K562 (cell line): ENCODE data around the gene PGPEP1. TPM values are rescaled to one million over a fixed set of nuclear protein-coding genes. Genes with fewer than 3 reads are reported as not detected.

Experiments used
- ARNT ChIP-seq, 2 experiments: fragments of 450-650 bp; IDR thresholded peaks; 2 replicates each; pipeline ENCODE4 v1.6.1; 2016; ENCODE audit warnings: mild to moderate bottlenecking in 1 of 2
- BRD9 ChIP-seq: fragments of 450-650 bp; IDR thresholded peaks from 2 replicates; pipeline ENCODE4 v1.6.1; 2018; ENCODE audit warnings: low read depth; ENCODE audit not compliant: partially characterized antibody
- CBX8 ChIP-seq: fragments of 200-600 bp; sonication (generic); IDR thresholded peaks from 2 replicates; pipeline ENCODE4 v1.6.1; 2012; ENCODE audit warnings: borderline replicate concordance, mixed run types, low read depth, mild to moderate bottlenecking, moderate library complexity, mixed read lengths, low read length, control low read depth, inconsistent platforms; ENCODE audit not compliant: poor library complexity, severe bottlenecking; ENCODE audit errors: extremely low read depth
- E2F1 ChIP-seq: sonication (generic); formaldehyde crosslinking; IDR thresholded peaks from 2 replicates; pipeline ENCODE4 v1.8.1; 2023; ENCODE audit warnings: mild to moderate bottlenecking, missing genetic modification reagents, moderate library complexity
- GATAD2A ChIP-seq: fragments of 450-650 bp; IDR thresholded peaks from 2 replicates; pipeline ENCODE4 v1.6.1; 2017
- GTF2E2 ChIP-seq: fragments of 200-800 bp; sonication (Bioruptor generic); IDR thresholded peaks from 2 replicates; pipeline ENCODE4 v1.6.1; 2016; ENCODE audit warnings: missing genetic modification characterization, missing compliant biosample characterization
- IRF1 ChIP-seq: sonication (generic); formaldehyde crosslinking; IDR thresholded peaks from 2 replicates; pipeline ENCODE4 v1.8.0; 2022; ENCODE audit warnings: missing genetic modification reagents, mild to moderate bottlenecking, borderline replicate concordance
- KHSRP ChIP-seq: fragments of 450-650 bp; IDR thresholded peaks from 2 replicates; pipeline ENCODE4 v1.6.1; 2017
- KLF1 ChIP-seq: fragments of 450-650 bp; IDR thresholded peaks from 2 replicates; pipeline ENCODE4 v1.6.1; 2016; ENCODE audit warnings: missing genetic modification characterization, missing compliant biosample characterization
- MAX ChIP-seq: sonication (generic); formaldehyde crosslinking; IDR thresholded peaks from 2 replicates; pipeline ENCODE4 v1.9.0; 2022; ENCODE audit warnings: mild to moderate bottlenecking, missing genetic modification reagents
- MBD1 ChIP-seq: fragments of 250-450 bp; sonication (Bioruptor Pico); IDR thresholded peaks from 2 replicates; pipeline ENCODE4 v1.8.0; 2022; ENCODE audit warnings: inconsistent platforms
- NFATC3 ChIP-seq: fragments of 450-650 bp; IDR thresholded peaks from 2 replicates; pipeline ENCODE4 v1.6.1; 2017; ENCODE audit warnings: mild to moderate bottlenecking
- POLR2A ChIP-seq: fragments of 450-650 bp; conservative IDR thresholded peaks from 2 replicates; pipeline ENCODE4 v1.6.1; 2016
- SMAD4 ChIP-seq: fragments of 250-450 bp; sonication (Bioruptor Pico); conservative IDR thresholded peaks from 2 replicates; pipeline ENCODE4 v1.8.0; 2021; ENCODE audit warnings: inconsistent platforms, mild to moderate bottlenecking, moderate library complexity
- TOE1 ChIP-seq, 2 experiments: fragments of 450-650 bp in 1 of 2; sonication (generic) in 1 of 2; formaldehyde crosslinking in 1 of 2; IDR thresholded peaks; 2 replicates each; pipeline versions ENCODE4 v1.7.1 to v1.8.0; 2016 to 2022; ENCODE audit warnings: borderline replicate concordance in 2 of 2, mild to moderate bottlenecking in 2 of 2, antibody characterized with exemption in 1 of 2, inconsistent platforms in 1 of 2, low read depth in 1 of 2, missing genetic modification reagents in 1 of 2, moderate library complexity in 1 of 2
- ZC3H4 ChIP-seq: sonication (generic); formaldehyde crosslinking; IDR thresholded peaks from 2 replicates; pipeline ENCODE4 v1.9.0; 2021; ENCODE audit warnings: missing genetic modification reagents, borderline replicate concordance
- ZNF143 ChIP-seq: sonication (generic); formaldehyde crosslinking; IDR thresholded peaks from 2 replicates; pipeline ENCODE4 v1.9.0; 2022; ENCODE audit warnings: mild to moderate bottlenecking, missing genetic modification reagents
- ZNF24 ChIP-seq: fragments of 450-650 bp; IDR thresholded peaks from 2 replicates; pipeline ENCODE4 v1.6.1; 2016
- ZNF253 ChIP-seq: fragments of 250-450 bp; sonication (Bioruptor Pico); conservative IDR thresholded peaks from 2 replicates; pipeline ENCODE4 v1.6.1; 2021; ENCODE audit warnings: mild to moderate bottlenecking
- ZNF778 ChIP-seq: fragments of 450-650 bp; formaldehyde crosslinking; IDR thresholded peaks from 2 replicates; pipeline ENCODE4 v1.4.0; 2020; ENCODE audit warnings: mild to moderate bottlenecking, moderate library complexity
- polyA plus RNA-seq, 8 experiments: library from polyadenylated mRNA; depleted of rRNA in 4 of 8; stranded (reverse) in 5 of 8; unstranded in 3 of 8; fragments of >200 nt; fragmentation: Nextera tagmentation in 2 of 8; fragmentation: Illumina TruSeq in 1 of 8; extraction: Ambion mirVana in 2 of 8; extraction: Trizol in 1 of 8; gene quantifications; 2 replicates each; pipeline versions ENCODE4 v1.2.1 to v1.2.3, GENCODE V29; 2011 to 2014; ENCODE audit warnings: inconsistent platforms in 1 of 8, missing spikeins in 1 of 8
- total RNA-seq, 7 experiments: library from RNA; depleted of rRNA in 6 of 7; stranded (reverse); fragments of >200 nt in 6 of 7; fragmentation: Illumina TruSeq in 2 of 7; extraction: Trizol in 2 of 7; gene quantifications; 2 replicates each; pipeline versions ENCODE4 v1.2.1 to v1.2.3, GENCODE V29; 2011 to 2021; ENCODE audit warnings: low replicate concordance in 1 of 7
- TF ChIP-seq, protein P1 (sequence below): sonication (generic); formaldehyde crosslinking; IDR thresholded peaks from 2 replicates; pipeline ENCODE4 v1.8.1; 2023; ENCODE audit warnings: mild to moderate bottlenecking, missing genetic modification reagents
- TF ChIP-seq, protein P2 (sequence below): sonication (generic); formaldehyde crosslinking; IDR thresholded peaks from 2 replicates; pipeline ENCODE4 v1.9.0; 2022; ENCODE audit warnings: mild to moderate bottlenecking, missing genetic modification reagents

PGPEP1 gene
- total and polyA plus RNA-seq, 9 of the 15 experiments (the other 6 are each of a cell fraction or from before 2014, with no cell fraction given) = 10.0 to 69.6 (median 33.5) TPM

DNA sequence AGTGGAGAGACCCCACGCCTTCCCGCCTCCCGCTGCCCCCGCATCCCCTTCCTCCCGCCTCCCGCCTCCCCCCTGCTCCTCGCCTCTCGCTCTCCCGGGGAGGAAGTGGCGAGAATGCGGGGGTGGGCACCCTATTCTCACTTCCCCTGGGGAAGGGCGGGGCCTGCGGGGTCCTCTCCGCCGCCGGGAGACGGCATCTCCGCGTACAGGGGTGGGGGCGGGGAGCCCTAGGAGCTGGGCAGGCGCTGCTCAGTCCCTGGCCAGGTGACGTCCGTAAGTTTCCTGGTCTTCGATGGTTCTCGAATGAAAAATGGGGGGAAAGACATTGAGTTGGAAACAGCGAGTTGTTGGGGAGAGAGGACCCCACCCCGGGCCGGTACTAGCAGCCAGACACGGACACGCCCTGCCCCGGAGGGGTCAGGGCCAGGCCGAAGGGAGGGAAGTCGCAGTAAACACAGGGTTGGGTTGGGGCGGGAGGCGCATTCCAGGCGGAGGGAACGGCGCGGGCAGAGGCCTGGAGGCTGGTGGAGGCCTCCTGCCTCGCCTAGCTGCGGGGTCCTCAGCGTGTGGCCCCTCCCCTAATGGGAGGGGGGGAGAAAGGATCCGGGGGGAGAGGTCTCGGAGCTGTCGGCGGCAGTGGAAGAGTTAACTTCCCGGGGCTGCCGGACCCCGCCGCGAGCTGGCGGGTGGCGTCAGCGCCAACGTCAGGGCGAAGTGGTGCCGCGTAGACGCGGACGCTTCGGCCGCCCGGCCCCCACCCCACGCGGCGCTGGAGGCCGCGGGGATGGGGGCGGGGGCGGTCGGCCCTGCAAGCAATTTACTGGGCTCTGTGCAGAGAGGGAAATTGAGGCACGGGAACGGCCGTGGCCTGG is 48.6 kb upstream of the PGPEP1 start (continued):
- no peak for TF ChIP-seq E2F1 (CRISPR knock-in tag)
- TF ChIP-seq ZNF778 (CRISPR knock-in tag) = no peak
- TF ChIP-seq CBX8 = no peak
- peak; percentile 95 for TF ChIP-seq GTF2E2 (tag)
- TF ChIP-seq, protein P1, sequence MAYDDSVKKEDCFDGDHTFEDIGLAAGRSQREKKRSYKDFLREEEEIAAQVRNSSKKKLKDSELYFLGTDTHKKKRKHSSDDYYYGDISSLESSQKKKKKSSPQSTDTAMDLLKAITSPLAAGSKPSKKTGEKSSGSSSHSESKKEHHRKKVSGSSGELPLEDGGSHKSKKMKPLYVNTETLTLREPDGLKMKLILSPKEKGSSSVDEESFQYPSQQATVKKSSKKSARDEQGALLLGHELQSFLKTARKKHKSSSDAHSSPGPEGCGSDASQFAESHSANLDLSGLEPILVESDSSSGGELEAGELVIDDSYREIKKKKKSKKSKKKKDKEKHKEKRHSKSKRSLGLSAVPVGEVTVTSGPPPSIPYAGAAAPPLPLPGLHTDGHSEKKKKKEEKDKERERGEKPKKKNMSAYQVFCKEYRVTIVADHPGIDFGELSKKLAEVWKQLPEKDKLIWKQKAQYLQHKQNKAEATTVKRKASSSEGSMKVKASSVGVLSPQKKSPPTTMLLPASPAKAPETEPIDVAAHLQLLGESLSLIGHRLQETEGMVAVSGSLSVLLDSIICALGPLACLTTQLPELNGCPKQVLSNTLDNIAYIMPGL = no peak
- peak; percentile 84 for TF ChIP-seq KLF1 (tag)
- TF ChIP-seq, protein P2, sequence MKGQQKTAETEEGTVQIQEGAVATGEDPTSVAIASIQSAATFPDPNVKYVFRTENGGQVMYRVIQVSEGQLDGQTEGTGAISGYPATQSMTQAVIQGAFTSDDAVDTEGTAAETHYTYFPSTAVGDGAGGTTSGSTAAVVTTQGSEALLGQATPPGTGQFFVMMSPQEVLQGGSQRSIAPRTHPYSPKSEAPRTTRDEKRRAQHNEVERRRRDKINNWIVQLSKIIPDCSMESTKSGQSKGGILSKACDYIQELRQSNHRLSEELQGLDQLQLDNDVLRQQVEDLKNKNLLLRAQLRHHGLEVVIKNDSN = no peak; the same call in 1 of the 2 replicates
- TF ChIP-seq KHSRP = no peak
- TF ChIP-seq MBD1 (CRISPR knock-in tag) = no peak
- no peak for TF ChIP-seq ZNF143 (CRISPR knock-in tag)
- no peak for TF ChIP-seq NFATC3
- TF ChIP-seq BRD9 = peak; percentile 65
- TF ChIP-seq MAX (CRISPR knock-in tag) = peak; percentile 83
- no peak for TF ChIP-seq ZNF253 (CRISPR knock-in tag)
- peak; percentile 96 for TF ChIP-seq SMAD4 (CRISPR knock-in tag)
- TF ChIP-seq ZNF24 = no peak
- peak; percentile 47; the same call in 1 of the 2 replicates for TF ChIP-seq GATAD2A
- peak; percentile 94 for TF ChIP-seq ZC3H4 (CRISPR knock-in tag)
- TF ChIP-seq POLR2A = peak; percentile 79
- no peak for TF ChIP-seq IRF1 (CRISPR knock-in tag)
- peak; percentile 55 for TF ChIP-seq TOE1 (IDR thresholded peaks at IDR 0.05; ENCODE audit: borderline replicate concordance)
- TF ChIP-seq TOE1 (CRISPR knock-in tag; IDR thresholded peaks at IDR 0.05; ENCODE audit: borderline replicate concordance, low read depth) = peak; percentile 52; the same call in 1 of the 2 replicates
- no peak for TF ChIP-seq ARNT (IDR thresholded peaks at IDR 0.05)
